DND-41 (cell line): ENCODE data around the gene TMEM184B.

ENCODE experiments used
- EZH2 ChIP-seq: IDR thresholded peaks from 3 replicates; pipeline ENCODE4 v1.6.1; 2012; ENCODE audit warnings: borderline replicate concordance, low read depth, mild to moderate bottlenecking, moderate library complexity, low read length, inconsistent platforms; ENCODE audit not compliant: severe bottlenecking
- TF ChIP-seq, protein P1 (sequence below): IDR thresholded peaks from 2 replicates; pipeline ENCODE4 v1.5.1; 2012; ENCODE audit warnings: borderline replicate concordance, low read length, moderate library complexity, mild to moderate bottlenecking; ENCODE audit not compliant: poor library complexity, severe bottlenecking; ENCODE audit errors: extremely low read depth

DNA sequence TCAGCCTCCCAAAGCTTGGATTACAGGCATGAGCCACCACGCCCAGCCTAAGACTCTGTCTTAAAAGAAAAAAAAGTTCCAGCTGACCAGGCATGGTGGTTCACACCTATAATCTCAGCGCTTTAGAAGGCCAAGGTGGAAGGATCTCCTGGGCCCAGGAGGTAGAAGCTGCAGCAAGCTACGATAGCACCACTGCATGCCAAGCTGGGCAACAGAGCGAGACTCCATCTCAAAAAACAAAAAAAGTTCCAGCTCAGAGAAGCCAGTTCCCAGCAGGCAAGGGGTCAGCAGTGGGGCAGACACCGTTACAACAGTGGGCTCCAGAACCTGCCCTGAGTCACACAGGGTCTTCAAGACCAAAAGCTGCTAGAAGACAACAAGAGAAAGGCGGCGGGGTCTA, 3.3 kb downstream of the TMEM184B start:
- TF ChIP-seq, protein P1, sequence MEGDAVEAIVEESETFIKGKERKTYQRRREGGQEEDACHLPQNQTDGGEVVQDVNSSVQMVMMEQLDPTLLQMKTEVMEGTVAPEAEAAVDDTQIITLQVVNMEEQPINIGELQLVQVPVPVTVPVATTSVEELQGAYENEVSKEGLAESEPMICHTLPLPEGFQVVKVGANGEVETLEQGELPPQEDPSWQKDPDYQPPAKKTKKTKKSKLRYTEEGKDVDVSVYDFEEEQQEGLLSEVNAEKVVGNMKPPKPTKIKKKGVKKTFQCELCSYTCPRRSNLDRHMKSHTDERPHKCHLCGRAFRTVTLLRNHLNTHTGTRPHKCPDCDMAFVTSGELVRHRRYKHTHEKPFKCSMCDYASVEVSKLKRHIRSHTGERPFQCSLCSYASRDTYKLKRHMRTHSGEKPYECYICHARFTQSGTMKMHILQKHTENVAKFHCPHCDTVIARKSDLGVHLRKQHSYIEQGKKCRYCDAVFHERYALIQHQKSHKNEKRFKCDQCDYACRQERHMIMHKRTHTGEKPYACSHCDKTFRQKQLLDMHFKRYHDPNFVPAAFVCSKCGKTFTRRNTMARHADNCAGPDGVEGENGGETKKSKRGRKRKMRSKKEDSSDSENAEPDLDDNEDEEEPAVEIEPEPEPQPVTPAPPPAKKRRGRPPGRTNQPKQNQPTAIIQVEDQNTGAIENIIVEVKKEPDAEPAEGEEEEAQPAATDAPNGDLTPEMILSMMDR = no peak
- no peak for TF ChIP-seq EZH2
